Caco-2 (cell line): ENCODE measurements around the gene ATAD3A. TPM values are rescaled to one million over a fixed set of nuclear protein-coding genes. Genes with fewer than 3 reads are reported as not detected.
"Not testable (repeated sequence)": the region's sequence is repeated elsewhere in the genome, so short reads cannot be mapped to it uniquely, and the experiment has no call there.

Experiments used
- BruUV-seq: library from RNA; stranded (reverse); fragments of 400-500 nt; replicated peaks from 2 replicates; lab custom pipeline; 2021; lab: Mats Ljungman, UMichigan
- CTCF ChIA-PET: fragments of 300-600 bp; sonication (Branson Sonifier 250); formaldehyde crosslinking; loops from one replicate; lab custom pipeline; 2022; ENCODE audit warnings: antibody characterized with exemption; lab: Charles Lee
- POLR2A ChIA-PET: fragments of 300-600 bp; sonication (Branson Sonifier 250); formaldehyde crosslinking; loops from one replicate; lab custom pipeline; 2022; ENCODE audit warnings: antibody characterized with exemption; lab: Charles Lee
- DNase-seq, 2 experiments: peaks; one replicate each; pipeline versions ENCODE4 v3.0.0 to v3.0.0-alpha.2; 2020 to 2022
- H3K27me3 ChIP-seq: replicated peaks from 2 replicates; pipeline ENCODE4 v1.6.0; 2011; ENCODE audit warnings: low read length; ENCODE audit not compliant: control insufficient read depth, insufficient read depth
- H3K36me3 ChIP-seq: 2 replicates; pipeline ENCODE4 v1.5.1; 2011; ENCODE audit warnings: low read length; ENCODE audit not compliant: control insufficient read depth, insufficient read depth
- H3K4me1 ChIP-seq: fragments of 250-450 bp; sonication (Bioruptor Pico); 2 replicates; pipeline ENCODE4 v1.5.1; 2020; ENCODE audit warnings: mild to moderate bottlenecking
- H3K4me3 ChIP-seq: 2 replicates; pipeline ENCODE4 v1.5.1; 2011; ENCODE audit warnings: low read depth, mild to moderate bottlenecking, control low read depth, low read length
- H3K9me3 ChIP-seq: fragments of 250-450 bp; sonication (Bioruptor Pico); 2 replicates; pipeline ENCODE4 v1.5.1; 2020; ENCODE audit warnings: mild to moderate bottlenecking, moderate library complexity
- H3K27ac Mint-ChIP-seq: one replicate; pipeline ENCODE4 v1.8.0; 2022; ENCODE audit warnings: mixed read lengths; ENCODE audit not compliant: unreplicated experiment
- H3K27me3 Mint-ChIP-seq: one replicate; pipeline ENCODE4 v1.8.0; 2022; ENCODE audit warnings: mixed read lengths; ENCODE audit not compliant: insufficient read depth, unreplicated experiment
- H3K36me3 Mint-ChIP-seq: one replicate; pipeline ENCODE4 v1.8.0; 2022; ENCODE audit warnings: mild to moderate bottlenecking, mixed read lengths; ENCODE audit not compliant: insufficient read depth, unreplicated experiment
- H3K4me1 Mint-ChIP-seq: one replicate; pipeline ENCODE4 v1.8.0; 2022; ENCODE audit warnings: low read depth, mixed read lengths; ENCODE audit not compliant: unreplicated experiment
- H3K4me3 Mint-ChIP-seq: one replicate; pipeline ENCODE4 v1.8.0; 2022; ENCODE audit warnings: mild to moderate bottlenecking, moderate library complexity, mixed read lengths; ENCODE audit not compliant: unreplicated experiment
- H3K9me3 Mint-ChIP-seq: one replicate; pipeline ENCODE4 v1.8.0; 2022; ENCODE audit warnings: mixed read lengths; ENCODE audit not compliant: unreplicated experiment
- CTCF ChIP-seq, 2 experiments: fragments of 200-600 bp in 1 of 2; IDR thresholded peaks; 1 replicate in 1 of 2; 2 replicates in 1 of 2; pipeline versions ENCODE4 v1.5.1 to v1.8.0; 2011 to 2022; ENCODE audit warnings: antibody characterized with exemption in 1 of 2, control low read depth in 1 of 2, inconsistent platforms in 1 of 2, low read depth in 1 of 2, low read length in 1 of 2, mild to moderate bottlenecking in 1 of 2, moderate library complexity in 1 of 2; ENCODE audit not compliant: insufficient read depth in 1 of 2, severe bottlenecking in 1 of 2, unreplicated experiment in 1 of 2
- intact Hi-C: fragments of 100-400 bp; cut with micrococcal nuclease; formaldehyde crosslinking; loops from one replicate; pipeline ENCODE4 v1.10.0; 2022; ENCODE audit not compliant: unreplicated experiment
- total RNA-seq: library from RNA; stranded (reverse); gene quantifications from 2 replicates; pipeline ENCODE4 v1.2.3, GENCODE V29; 2022

The ATAD3A gene
- total RNA-seq, 1 experiment from 2014 or later = 58.6 TPM

DNA sequence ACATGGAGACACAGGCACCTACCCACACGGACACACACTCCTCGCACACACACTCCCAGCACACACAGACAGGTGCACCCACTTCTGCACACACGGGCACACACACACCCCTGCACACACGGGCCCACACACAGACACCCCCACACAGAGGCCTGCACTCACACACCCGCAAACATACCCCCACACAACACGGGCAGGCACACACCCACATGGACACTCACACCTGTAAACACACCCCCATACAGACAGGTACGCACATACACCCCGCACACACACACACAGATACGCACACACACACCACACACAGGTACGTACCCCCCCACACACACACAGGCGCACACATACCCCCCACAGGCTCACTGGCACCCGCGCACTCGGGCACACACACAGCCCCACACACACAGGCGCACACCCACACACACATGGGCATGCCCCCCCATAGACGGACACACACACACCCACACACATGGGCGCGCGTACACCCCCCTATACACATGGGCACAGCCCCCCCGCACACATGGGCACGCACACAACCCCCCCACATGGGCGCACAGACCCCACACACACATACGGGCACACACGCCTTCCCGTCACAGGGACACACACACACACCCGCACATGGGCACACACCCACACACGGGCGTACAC, 6.1 kb downstream of the ATAD3A start:
- no peaks in the 10 kb centered on the region for H3K4me1 Mint-ChIP-seq
- ChIA-PET POLR2A (no interaction called here), CTCF (no interaction called here)
- Histone ChIP-seq H3K36me3 (peaks cover 2% of the 10 kb centered on the region; the same call in 1 of the 2 replicates), H3K4me1 (no peaks in the 10 kb centered on the region), H3K9me3 (no peaks in the 10 kb centered on the region), H3K4me3 (no peak overlapping the region), H3K27me3 (no peaks in the 10 kb centered on the region)
- H3K27me3 Mint-ChIP-seq = no peaks in the 10 kb centered on the region
- BruUV-seq = no TSS peak
- no peak overlapping the region for H3K27ac Mint-ChIP-seq
- intact Hi-C loops = no loop called here
- H3K9me3 Mint-ChIP-seq = no peaks in the 10 kb centered on the region
- no peak for DNase-seq
- no peak overlapping the region for H3K4me3 Mint-ChIP-seq
- peaks cover 15% of the 10 kb centered on the region for H3K36me3 Mint-ChIP-seq
- TF ChIP-seq CTCF (IDR thresholded peaks at IDR 0.05; ENCODE audit: insufficient read depth in 1 of 2, low read depth in 1 of 2, low read length in 1 of 2, severe bottlenecking in 1 of 2, unreplicated experiment in 1 of 2) = no peak

DNA sequence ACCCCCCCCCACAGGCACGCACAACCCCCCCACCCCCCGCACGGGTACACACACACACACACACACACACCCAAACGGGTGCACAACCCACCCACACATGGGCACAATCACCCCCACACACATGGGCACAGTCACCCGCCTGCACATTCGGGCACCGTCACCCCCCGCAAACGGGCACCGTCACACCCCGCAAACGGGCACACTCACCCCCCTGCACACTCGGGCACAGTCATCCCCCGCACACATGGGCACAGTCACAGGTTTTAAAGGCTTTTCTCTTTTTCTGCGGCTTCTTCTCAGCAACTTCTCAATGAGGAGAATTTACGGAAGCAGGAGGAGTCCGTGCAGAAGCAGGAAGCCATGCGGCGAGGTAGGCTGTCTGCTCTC, 6.7 kb downstream of the ATAD3A start:
- H3K9me3 ChIP-seq, H3K36me3 ChIP-seq, POLR2A ChIA-PET, H3K4me1 Mint-ChIP-seq, H3K4me3 ChIP-seq, H3K4me3 Mint-ChIP-seq, intact Hi-C loops, H3K27me3 Mint-ChIP-seq, H3K27ac Mint-ChIP-seq, BruUV-seq, H3K27me3 ChIP-seq, DNase-seq, H3K9me3 Mint-ChIP-seq, H3K4me1 ChIP-seq, CTCF ChIA-PET: not testable (repeated sequence)
- H3K36me3 Mint-ChIP-seq = peaks cover 17% of the 10 kb centered on the region

GRCh38 chr1:1519805-1520505, 8.0 kb downstream of the ATAD3A start:
- not testable (repeated sequence) for H3K9me3 ChIP-seq

DNA sequence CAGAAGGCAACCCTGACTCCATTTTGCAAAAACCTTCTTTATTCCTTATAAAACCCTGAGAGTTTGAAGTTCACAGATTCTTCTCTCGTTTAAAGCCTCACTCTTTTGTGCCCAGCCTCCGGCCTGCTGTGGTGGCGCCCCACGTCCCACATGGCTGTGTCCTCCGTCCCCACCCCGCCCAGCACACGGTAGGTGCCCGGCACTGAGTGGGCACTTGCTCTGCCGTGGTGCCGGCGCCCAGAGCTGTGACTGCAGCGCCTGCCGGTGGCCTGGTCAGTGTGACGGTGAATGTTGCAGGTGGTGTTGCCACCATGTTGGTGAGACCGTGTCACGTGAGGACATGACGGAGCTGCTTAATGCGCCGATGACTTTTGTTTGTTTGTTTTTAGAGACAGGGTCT, 9.4 kb downstream of the ATAD3A start:
- DNase-seq = no peak
- POLR2A ChIA-PET = no interaction called here
- H3K27ac Mint-ChIP-seq = no peak overlapping the region
- no peak overlapping the region for H3K4me3 ChIP-seq
- BruUV-seq = no TSS peak
- no peak for TF ChIP-seq CTCF (IDR thresholded peaks at IDR 0.05; ENCODE audit: insufficient read depth in 1 of 2, low read depth in 1 of 2, low read length in 1 of 2, severe bottlenecking in 1 of 2, unreplicated experiment in 1 of 2)
- no peaks in the 10 kb centered on the region for H3K9me3 ChIP-seq
- no peaks in the 10 kb centered on the region for H3K9me3 Mint-ChIP-seq
- H3K27me3 ChIP-seq = no peaks in the 10 kb centered on the region
- H3K27me3 Mint-ChIP-seq = no peaks in the 10 kb centered on the region
- no peaks in the 10 kb centered on the region for H3K4me1 Mint-ChIP-seq
- no peak overlapping the region for H3K4me3 Mint-ChIP-seq
- peaks cover 25% of the 10 kb centered on the region for H3K36me3 Mint-ChIP-seq
- H3K36me3 ChIP-seq = peaks cover 2% of the 10 kb centered on the region; the same call in 1 of the 2 replicates
- H3K4me1 ChIP-seq = no peaks in the 10 kb centered on the region
- CTCF ChIA-PET = no interaction called here
- intact Hi-C loops = no loop called here

More at GRCh38 chr1:1519805-1520505, 8.0 kb downstream of the ATAD3A start:
- H3K27ac Mint-ChIP-seq, intact Hi-C loops, H3K4me3 Mint-ChIP-seq, H3K4me1 Mint-ChIP-seq, H3K4me3 ChIP-seq, DNase-seq, CTCF ChIA-PET, H3K27me3 ChIP-seq, H3K36me3 ChIP-seq, H3K4me1 ChIP-seq, H3K9me3 Mint-ChIP-seq, H3K27me3 Mint-ChIP-seq, POLR2A ChIA-PET, BruUV-seq: not testable (repeated sequence)
- peaks cover 18% of the 10 kb centered on the region for H3K36me3 Mint-ChIP-seq

GRCh38 chr1:1522536-1522935, 10.6 kb downstream of the ATAD3A start:
- H3K9me3 Mint-ChIP-seq, H3K27me3 ChIP-seq, H3K27me3 Mint-ChIP-seq, H3K4me3 Mint-ChIP-seq, H3K27ac Mint-ChIP-seq, intact Hi-C loops, BruUV-seq, H3K4me1 ChIP-seq, POLR2A ChIA-PET, CTCF ChIA-PET, H3K36me3 ChIP-seq, DNase-seq, H3K9me3 ChIP-seq, H3K4me3 ChIP-seq, H3K4me1 Mint-ChIP-seq: not testable (repeated sequence)
- H3K36me3 Mint-ChIP-seq = peaks cover 30% of the 10 kb centered on the region
